Pulmonary artery endothelial cell (primary cell): Measurements from ENCODE around the gene FAM222B. TPM values are rescaled to one million over a fixed set of nuclear protein-coding genes. Genes with fewer than 3 reads are reported as not detected.
"Not testable (repeated sequence)": the region's sequence is repeated elsewhere in the genome, so short reads cannot be mapped to it uniquely, and the experiment has no call there.

Experiments used
- DNase-seq: peaks from one replicate; pipeline ENCODE4 v3.0.0-alpha.2; 2011; ENCODE audit warnings: low read depth, low spot score
- total RNA-seq: library from RNA; depleted of rRNA; stranded (reverse); fragments of >200 nt; gene quantifications from 2 replicates; pipeline ENCODE4 v1.2.3, GENCODE V29; 2014

Gene FAM222B
- total RNA-seq, 1 donor from 2014 or later = 3.4 TPM

DNA sequence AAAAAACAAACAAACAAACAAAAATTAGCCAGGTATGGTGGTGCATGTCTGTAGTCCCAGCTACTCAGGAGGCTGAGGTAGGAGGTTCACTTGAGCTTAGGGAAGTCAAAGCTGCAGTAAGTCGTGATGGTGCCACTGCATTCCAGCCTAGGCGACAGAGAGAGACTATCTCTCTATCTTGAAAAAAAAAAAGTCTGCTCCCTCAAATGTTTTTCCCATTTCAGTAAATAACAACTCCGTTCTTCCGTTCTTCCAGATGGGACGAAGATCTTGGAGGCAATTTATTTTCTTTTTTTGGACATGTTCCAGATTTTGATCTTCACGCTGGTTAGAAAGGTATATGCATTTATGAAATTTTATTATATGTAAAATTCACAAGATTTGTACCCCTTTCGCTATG is 31.2 kb upstream of the FAM222B start:
- no peak for DNase-seq

GRCh38 chr17:28871056-28871579 is 28.5 kb upstream of the FAM222B start:
- DNase-seq = no peak

GRCh38 chr17:28867276-28867675 is 24.7 kb upstream of the FAM222B start:
- DNase-seq = no peak

- DNase-seq = peak; percentile 44
Measured at GRCh38 chr17:28865946-28866752, 23.6 kb upstream of the FAM222B start.

DNA sequence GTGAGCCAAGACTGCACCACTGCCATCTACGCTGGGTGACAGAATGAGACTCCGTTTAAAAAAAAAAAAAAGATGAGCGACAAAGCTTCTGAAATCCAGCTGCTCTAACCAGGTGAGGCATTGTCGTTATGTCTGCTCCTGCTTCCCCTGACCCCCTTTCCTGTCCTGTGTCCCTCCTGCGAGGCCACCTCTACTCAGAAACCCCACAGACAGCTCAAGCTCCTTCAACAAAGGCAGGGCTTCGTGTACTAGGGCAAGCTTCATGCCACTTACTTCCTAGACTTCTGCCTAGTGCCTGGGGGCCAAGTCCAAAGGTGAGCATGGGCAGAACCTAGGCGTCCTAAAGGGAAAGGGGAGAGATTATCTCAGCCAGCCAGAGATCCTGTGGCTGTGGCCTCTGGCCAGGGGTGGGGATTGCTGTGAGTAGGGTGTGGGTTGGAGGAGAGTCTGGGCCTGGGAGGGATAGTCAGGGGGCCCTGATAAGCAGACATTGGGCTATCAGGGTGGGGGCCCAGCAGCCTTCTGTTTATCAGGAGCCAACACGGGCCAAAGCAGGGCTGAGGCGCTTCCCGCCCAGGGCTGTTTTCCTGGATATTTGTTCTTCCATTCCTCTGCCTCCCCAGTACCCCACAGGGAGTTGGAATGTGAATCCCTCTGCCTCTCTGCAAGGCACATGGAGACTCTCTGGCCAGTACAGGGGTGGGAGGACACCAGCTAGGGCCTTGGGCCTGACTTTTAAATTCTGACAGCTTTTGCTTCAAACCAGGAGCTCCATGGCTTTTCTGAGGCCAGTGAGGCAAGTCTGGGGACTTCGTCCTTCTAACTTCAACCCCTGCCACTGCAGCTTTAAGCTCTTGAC is 22.6 kb upstream of the FAM222B start:
- no peak for DNase-seq

DNA sequence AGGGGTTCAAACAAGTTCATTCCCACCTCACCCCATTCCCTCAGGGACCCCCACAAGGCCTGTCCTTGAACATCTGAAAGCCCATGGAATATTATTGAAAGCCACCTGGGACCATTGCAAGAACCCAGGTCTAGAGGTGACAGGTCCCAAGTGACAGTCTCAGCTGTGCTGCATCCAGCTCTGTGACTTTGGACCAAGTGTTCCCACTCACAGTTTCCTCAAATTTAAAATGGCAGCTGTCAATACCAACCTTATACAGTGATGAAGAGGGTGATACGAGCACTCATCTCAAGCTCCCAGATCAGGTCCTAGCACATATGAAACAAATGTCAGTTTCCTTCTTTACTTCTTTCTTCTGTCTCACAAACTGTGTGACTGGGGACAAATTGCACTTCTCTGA is 21.4 kb upstream of the FAM222B start:
- DNase-seq = no peak

GRCh38 chr17:28862561-28862960 is 20.0 kb upstream of the FAM222B start:
- no peak for DNase-seq

- DNase-seq = no peak
Measured at GRCh38 chr17:28861393-28862203, 19.0 kb upstream of the FAM222B start.

DNA sequence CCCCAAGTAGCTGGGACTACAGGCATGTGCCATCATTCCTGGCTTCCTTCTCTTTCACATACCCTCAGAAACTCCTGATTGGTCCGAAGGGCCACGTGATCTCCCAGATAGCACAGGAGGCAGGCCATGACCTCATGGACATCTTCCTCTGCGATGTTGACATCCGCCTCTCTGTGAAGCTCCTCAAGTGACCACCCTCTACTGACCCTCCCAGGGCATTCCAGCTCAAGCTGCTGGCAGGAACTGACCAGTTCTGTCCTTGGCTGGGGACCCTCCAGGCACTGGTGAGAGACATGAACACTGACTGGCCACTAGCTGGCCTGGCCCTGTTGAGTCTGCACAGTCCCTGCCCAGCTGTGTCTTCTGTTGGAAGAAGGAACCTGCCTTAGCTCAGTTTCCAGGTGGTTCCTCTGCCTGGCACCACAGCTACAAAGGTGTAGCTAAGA is 17.8 kb upstream of the FAM222B start:
- no peak for DNase-seq

DNA sequence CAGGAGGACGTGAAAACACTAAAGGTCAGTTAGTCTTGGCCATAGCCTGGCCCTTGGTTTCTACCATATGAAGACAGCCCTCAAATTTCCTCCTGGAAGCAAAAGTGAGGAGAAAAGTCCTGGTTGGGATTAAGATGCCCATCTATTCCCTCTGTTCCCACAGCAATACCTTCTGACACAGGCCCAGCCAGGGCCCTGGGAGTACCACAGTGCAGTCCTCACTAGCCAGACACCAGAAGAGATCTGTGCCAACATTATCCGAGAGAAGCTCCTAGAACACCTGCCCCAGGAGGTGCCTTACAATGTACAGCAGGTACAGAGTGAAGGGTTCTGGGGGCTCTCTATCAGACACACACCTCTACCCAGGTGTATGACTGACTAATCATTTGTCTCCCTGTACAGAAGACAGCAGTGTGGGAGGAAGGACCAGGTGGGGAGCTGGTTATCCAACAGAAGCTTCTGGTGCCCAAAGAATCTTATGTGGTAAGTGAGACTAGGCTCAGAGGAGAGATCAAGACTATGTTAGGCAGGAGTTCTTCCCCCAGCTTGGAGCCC is 16.3 kb upstream of the FAM222B start:
- DNase-seq = no peak

- DNase-seq = no peak
Measured at GRCh38 chr17:28857905-28858800, 15.6 kb upstream of the FAM222B start.

GRCh38 chr17:28856028-28856574 is 13.5 kb upstream of the FAM222B start:
- no peak for DNase-seq

GRCh38 chr17:28855336-28855679 is 12.7 kb upstream of the FAM222B start:
- DNase-seq = no peak

- DNase-seq = peak; percentile 46
Measured at GRCh38 chr17:28854457-28855335, 12.1 kb upstream of the FAM222B start, which contains the start of gene ERAL1. Gene ERAL1, plus strand, starts transcription at chr17:28855016. Its CDS starts 19 bp downstream, at chr17:28855035.

GRCh38 chr17:28853295-28853694 is 10.7 kb upstream of the FAM222B start:
- DNase-seq = no peak

DNA sequence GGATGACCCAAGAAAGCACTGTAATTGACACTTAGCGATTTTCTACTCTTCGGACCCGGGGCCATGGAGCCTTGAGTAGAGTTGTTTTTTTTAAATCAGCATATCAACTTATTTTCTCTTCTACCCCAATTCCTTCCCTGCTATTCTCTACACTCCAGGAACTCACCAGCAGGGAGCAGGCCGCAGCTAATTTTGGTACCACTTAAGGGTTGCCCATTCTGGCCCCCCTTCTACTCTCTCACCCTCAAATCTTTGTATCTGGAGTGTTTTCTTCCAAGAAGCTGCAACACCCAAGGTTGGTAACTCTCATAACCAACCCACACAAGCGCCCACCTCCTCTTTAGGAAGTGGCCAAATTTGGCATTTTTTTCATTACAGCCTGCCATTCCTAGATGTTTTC is 6.7 kb upstream of the FAM222B start:
- no peak for DNase-seq

GRCh38 chr17:28848667-28849066 is 6.1 kb upstream of the FAM222B start:
- not testable (repeated sequence) for DNase-seq

GRCh38 chr17:28846699-28847098 is 4.1 kb upstream of the FAM222B start:
- not testable (repeated sequence) for DNase-seq

GRCh38 chr17:28846231-28846630 is 3.6 kb upstream of the FAM222B start:
- no peak for DNase-seq
